Tibial nerve (tissue), 4 donors: Measurements from ENCODE around the gene PCDH11X.
"Not testable (repeated sequence)": the region's sequence is repeated elsewhere in the genome, so short reads cannot be mapped to it uniquely, and the experiment has no call there.

ENCODE experiments used
- EP300 ChIP-seq, 2 donors: sonication (generic); formaldehyde crosslinking; IDR thresholded peaks; one replicate each; pipeline ENCODE4 v1.6.1; 2017; ENCODE audit warnings: antibody characterized with exemption in 2 of 2, mild to moderate bottlenecking in 1 of 2
- POLR2A ChIP-seq, 2 donors: fragments of 450-650 bp; IDR thresholded peaks; one replicate each; pipeline ENCODE4 v1.6.1; 2017; ENCODE audit warnings: antibody characterized with exemption in 2 of 2, mild to moderate bottlenecking in 2 of 2, moderate library complexity in 2 of 2
- TF ChIP-seq, protein P1 (sequence below), 5 experiments: fragments of 200-600 bp in 3 of 5; fragments of 450-650 bp in 2 of 5; sonication (generic) in 3 of 5; IDR thresholded peaks; one replicate each; pipeline ENCODE4 v1.5.1; 2016 to 2019; ENCODE audit warnings: antibody characterized with exemption in 5 of 5, mild to moderate bottlenecking in 3 of 5, moderate library complexity in 2 of 5

DNA sequence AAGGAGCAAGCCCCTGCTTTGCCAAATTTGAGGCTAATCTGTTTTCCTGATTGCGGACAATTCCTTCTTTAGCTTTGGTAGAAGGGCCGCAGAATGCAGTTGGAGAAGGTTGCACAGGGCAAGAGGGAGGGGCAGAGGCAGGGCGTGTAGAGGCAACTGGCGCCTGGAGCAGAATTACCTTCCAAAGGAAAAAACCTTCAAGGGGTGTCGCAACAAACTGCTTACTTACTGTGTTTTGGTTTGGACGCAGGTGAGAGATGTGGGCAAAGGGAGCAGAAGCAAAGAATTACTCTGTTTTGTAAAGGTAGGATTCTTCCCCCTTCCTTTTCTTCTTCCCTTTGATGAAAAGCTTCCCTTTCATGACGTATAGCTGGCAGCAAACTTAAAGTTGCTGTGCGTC is 3.6 kb downstream of the PCDH11X start:
- TF ChIP-seq EP300, POLR2A (IDR thresholded peaks at IDR 0.05): not testable (repeated sequence)
- TF ChIP-seq, protein P1, sequence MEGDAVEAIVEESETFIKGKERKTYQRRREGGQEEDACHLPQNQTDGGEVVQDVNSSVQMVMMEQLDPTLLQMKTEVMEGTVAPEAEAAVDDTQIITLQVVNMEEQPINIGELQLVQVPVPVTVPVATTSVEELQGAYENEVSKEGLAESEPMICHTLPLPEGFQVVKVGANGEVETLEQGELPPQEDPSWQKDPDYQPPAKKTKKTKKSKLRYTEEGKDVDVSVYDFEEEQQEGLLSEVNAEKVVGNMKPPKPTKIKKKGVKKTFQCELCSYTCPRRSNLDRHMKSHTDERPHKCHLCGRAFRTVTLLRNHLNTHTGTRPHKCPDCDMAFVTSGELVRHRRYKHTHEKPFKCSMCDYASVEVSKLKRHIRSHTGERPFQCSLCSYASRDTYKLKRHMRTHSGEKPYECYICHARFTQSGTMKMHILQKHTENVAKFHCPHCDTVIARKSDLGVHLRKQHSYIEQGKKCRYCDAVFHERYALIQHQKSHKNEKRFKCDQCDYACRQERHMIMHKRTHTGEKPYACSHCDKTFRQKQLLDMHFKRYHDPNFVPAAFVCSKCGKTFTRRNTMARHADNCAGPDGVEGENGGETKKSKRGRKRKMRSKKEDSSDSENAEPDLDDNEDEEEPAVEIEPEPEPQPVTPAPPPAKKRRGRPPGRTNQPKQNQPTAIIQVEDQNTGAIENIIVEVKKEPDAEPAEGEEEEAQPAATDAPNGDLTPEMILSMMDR (IDR thresholded peaks at IDR 0.05) = not testable (repeated sequence)
